HG02763 (cell line): ENCODE results near the gene BID.
A peak's percentile ranks its signal among the peaks of the same experiment; 100 is the strongest.

ENCODE experiments used
- ATAC-seq: cut with Tn5 transposase; IDR thresholded peaks from one replicate; pipeline ENCODE4 v1.9.1; 2021; ENCODE audit warnings: mild to moderate bottlenecking, moderate library complexity; ENCODE audit not compliant: unreplicated experiment

Gene BID

GRCh38 chr22:17784776-17785175 lies 10.5 kb upstream of the BID start:
- ATAC-seq = no peak

GRCh38 chr22:17783773-17784480 lies 9.7 kb upstream of the BID start:
- ATAC-seq = no peak

- ATAC-seq = no peak
Observed at GRCh38 chr22:17783312-17783711, 9.0 kb upstream of the BID start.

- ATAC-seq = no peak
Observed at GRCh38 chr22:17782621-17783020, 8.4 kb upstream of the BID start.

- no peak for ATAC-seq
Observed at GRCh38 chr22:17782158-17782557, 7.9 kb upstream of the BID start.

GRCh38 chr22:17781319-17782031 lies 7.2 kb upstream of the BID start:
- ATAC-seq = no peak

GRCh38 chr22:17780741-17781318 lies 6.6 kb upstream of the BID start:
- ATAC-seq = no peak

- no peak for ATAC-seq
Observed at GRCh38 chr22:17780116-17780740, 6.0 kb upstream of the BID start.

GRCh38 chr22:17779286-17780115 lies 5.2 kb upstream of the BID start:
- peak; percentile 30 for ATAC-seq

- ATAC-seq = no peak
Observed at GRCh38 chr22:17778412-17778976, 4.2 kb upstream of the BID start.

GRCh38 chr22:17777717-17778044 lies 3.4 kb upstream of the BID start:
- no peak for ATAC-seq

GRCh38 chr22:17777005-17777716 lies 2.9 kb upstream of the BID start:
- ATAC-seq = peak; percentile 28

- ATAC-seq = no peak
Observed at GRCh38 chr22:17775781-17776465, 1.7 kb upstream of the BID start.

GRCh38 chr22:17774926-17775685 lies 837 bp upstream of the BID start:
- ATAC-seq = no peak

GRCh38 chr22:17773606-17774205 lies 563 bp downstream of the BID start:
- ATAC-seq = peak; percentile 34

GRCh38 chr22:17772958-17773605 lies 1.2 kb downstream of the BID start:
- no peak for ATAC-seq

GRCh38 chr22:17772249-17772957 lies 1.9 kb downstream of the BID start:
- no peak for ATAC-seq
